SK-N-MC (cell line): ENCODE results near the gene USH2A.

ENCODE experiments used
- EZH2 ChIP-seq: fragments of 200-600 bp; sonication (generic); IDR thresholded peaks from one replicate; pipeline ENCODE4 v1.6.1; 2017; ENCODE audit warnings: antibody characterized with exemption
- FOXP2 ChIP-seq: optimal IDR thresholded peaks from 2 replicates; pipeline ENCODE3; 2011; ENCODE audit warnings: mild to moderate bottlenecking, moderate library complexity; ENCODE audit not compliant: insufficient read depth; ENCODE audit errors: extremely low read length, control extremely low read depth
- POLR2AphosphoS5 ChIP-seq: IDR thresholded peaks from 2 replicates; pipeline ENCODE4 v1.6.1; 2012; ENCODE audit warnings: mild to moderate bottlenecking, low read depth, low read length, borderline replicate concordance

DNA sequence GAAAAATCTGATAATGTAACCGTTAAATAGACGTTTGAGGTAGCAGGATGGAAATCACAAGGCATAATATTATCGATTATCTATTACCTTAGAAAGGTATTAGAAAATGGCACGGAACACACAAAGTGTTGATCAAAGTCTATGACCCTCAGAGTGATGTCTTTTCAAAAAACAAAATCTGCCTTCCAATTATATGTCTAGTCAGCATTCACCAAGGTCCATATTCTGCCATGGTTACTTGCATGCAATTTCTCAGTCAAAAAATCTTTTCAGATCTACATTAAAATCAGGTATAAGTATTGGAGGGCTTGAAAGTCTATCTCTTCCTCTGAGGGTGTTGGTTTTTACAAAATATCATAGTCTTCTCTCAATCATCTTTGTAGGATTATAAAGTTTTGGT is 774.3 kb downstream of the USH2A start:
- no peak for TF ChIP-seq POLR2AphosphoS5
- TF ChIP-seq EZH2, result no peak
- no peak for TF ChIP-seq FOXP2
